Measurements from ENCODE around the gene TNK1.

The TNK1 gene

DNA sequence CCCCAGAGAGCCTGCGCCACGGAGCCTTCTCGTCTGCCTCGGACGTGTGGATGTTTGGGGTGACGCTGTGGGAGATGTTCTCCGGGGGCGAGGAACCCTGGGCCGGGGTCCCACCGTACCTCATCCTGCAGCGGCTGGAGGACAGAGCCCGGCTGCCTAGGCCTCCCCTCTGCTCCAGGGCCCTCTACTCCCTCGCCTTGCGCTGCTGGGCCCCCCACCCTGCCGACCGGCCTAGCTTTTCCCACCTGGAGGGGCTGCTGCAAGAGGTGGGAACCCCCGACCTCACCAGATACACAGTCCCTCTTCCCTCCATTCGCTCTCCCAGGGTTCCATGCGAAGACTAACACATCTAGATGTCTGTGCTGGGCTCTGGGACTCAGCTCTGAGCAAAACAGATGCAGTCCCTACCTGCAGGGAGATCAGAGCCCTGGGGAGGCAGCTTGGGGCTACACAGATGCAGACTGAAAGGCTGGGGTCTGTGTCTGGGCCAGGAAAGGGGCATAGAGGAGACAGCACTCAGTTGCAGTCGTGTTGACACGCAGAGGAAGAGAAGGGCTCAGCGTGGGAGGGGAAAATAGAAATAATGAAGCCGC lies 3.7 kb downstream of the TNK1 start:
- peak overlapping the region; percentile 52 for H3K4me3 ChIP-seq (ENCODE audit: low read depth, low read length)
- ChIA-PET POLR2A (interaction anchor here (0.8 to 1.6 kb wide), 3 partner anchors 10 to 19 kb away, joined by 3 read pairs; partner anchors contain the start of genes PLSCR3 and TMEM256), CTCF (interaction anchor here (1.2 to 1.7 kb wide), 2 partner anchors 9 to 28 kb away, joined by 4 to 8 read pairs; partner anchors contain the start of gene PLSCR3)
- TF ChIP-seq, protein P1, sequence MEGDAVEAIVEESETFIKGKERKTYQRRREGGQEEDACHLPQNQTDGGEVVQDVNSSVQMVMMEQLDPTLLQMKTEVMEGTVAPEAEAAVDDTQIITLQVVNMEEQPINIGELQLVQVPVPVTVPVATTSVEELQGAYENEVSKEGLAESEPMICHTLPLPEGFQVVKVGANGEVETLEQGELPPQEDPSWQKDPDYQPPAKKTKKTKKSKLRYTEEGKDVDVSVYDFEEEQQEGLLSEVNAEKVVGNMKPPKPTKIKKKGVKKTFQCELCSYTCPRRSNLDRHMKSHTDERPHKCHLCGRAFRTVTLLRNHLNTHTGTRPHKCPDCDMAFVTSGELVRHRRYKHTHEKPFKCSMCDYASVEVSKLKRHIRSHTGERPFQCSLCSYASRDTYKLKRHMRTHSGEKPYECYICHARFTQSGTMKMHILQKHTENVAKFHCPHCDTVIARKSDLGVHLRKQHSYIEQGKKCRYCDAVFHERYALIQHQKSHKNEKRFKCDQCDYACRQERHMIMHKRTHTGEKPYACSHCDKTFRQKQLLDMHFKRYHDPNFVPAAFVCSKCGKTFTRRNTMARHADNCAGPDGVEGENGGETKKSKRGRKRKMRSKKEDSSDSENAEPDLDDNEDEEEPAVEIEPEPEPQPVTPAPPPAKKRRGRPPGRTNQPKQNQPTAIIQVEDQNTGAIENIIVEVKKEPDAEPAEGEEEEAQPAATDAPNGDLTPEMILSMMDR (IDR thresholded peaks at IDR 0.05; ENCODE audit: insufficient read depth, low read length, missing control alignments) = no peak
- DNase-seq (ENCODE audit: low read depth, low spot score) = no peak

DNA sequence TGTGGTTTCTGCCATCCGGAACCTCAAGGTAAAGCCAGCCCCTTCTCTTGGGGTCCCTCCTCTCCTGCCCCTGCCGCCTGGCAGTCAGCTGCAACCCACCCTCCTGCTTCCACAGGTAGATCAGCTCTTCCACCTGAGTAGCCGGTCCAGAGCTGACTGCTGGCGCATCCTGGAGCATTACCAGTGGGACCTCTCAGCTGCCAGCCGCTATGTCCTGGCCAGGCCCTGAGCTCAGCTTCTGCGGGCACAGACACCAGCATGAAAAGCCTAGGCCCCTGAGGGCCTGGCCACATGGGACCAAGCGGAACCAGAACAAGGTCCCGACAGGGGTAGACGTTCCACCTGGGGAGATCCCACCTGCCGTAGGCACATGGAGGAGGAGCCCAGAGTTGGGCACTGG lies 8.0 kb downstream of the TNK1 start:
- POLR2A ChIA-PET = interaction anchor here (0.8 to 1.3 kb wide), 2 partner anchors 9 to 15 kb away, joined by 3 to 4 read pairs; partner anchors contain the start of gene TMEM256
- no peak overlapping the region for H3K4me3 ChIP-seq (ENCODE audit: low read depth, low read length)
- CTCF ChIA-PET = interaction anchor here (0.7 to 1.4 kb wide), 8 partner anchors 8 to 48 kb away, joined by 3 to 6 read pairs (median 4); partner anchors contain the start of genes TMEM256, TMEM95 and TNK1
- TF ChIP-seq, protein P1 (IDR thresholded peaks at IDR 0.05; ENCODE audit: insufficient read depth, low read length, missing control alignments) = no peak
- no peak for DNase-seq (ENCODE audit: low read depth, low spot score)

DNA sequence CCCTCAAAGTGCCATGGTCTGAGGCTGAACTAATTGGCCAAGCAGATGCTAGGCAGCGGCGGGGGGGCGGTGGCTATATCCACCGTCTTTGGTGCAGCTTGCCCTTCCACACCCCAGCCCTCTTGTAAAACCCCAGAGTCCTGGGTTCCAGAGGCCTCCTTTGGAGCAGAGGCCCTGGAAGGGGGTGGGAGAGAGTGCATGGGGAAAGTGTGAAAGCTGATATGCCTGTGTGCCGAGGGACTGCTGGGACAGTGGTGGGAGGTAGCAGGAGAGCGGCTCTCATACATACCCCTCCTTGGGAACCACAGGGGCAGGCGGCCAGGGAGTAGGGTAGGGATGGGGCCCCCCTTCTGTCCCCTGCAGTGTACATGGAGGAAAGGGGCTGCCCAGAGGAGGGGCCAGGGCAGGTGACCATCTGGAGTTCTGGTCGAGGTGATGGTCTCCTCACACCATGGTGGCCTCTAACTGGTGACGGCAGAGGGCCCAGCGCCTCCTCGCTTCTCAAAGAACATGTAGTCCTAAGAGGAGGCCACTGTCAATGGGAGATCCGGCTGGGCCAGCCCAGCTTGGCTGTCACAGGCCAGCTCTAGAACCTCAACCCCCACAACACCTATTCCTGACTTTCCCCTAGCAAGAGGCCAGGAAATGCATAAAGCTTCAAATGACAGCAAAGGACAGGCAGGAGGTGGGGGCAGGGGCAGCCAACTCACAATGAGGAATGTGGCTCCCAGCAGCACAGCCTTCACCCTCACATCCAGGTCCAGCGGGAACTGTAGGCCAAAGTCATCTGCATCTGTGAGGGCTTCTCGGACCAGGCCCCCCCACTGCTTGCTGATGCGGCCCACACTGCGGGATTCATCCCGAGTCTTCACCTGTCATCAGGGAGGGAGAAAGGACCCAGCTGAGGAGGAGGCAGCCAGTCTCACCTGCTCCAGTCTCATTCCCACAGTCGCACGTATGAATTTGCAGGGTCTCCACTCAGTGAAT lies 9.3 kb downstream of the TNK1 start:
- ChIA-PET CTCF (interaction anchor here (0.8 to 1.2 kb wide), 2 partner anchors 10 kb away, joined by 3 read pairs; partner anchors contain the start of gene TNK1), POLR2A (interaction anchor here (0.6 to 0.8 kb wide), 2 partner anchors 10 to 14 kb away, joined by 3 read pairs; partner anchors contain the start of gene TMEM256)
- no peak for DNase-seq (ENCODE audit: low read depth, low spot score)
- TF ChIP-seq, protein P1 (IDR thresholded peaks at IDR 0.05; ENCODE audit: insufficient read depth, low read length, missing control alignments) = no peak
- no peak overlapping the region for H3K4me3 ChIP-seq (ENCODE audit: low read depth, low read length)

DNA sequence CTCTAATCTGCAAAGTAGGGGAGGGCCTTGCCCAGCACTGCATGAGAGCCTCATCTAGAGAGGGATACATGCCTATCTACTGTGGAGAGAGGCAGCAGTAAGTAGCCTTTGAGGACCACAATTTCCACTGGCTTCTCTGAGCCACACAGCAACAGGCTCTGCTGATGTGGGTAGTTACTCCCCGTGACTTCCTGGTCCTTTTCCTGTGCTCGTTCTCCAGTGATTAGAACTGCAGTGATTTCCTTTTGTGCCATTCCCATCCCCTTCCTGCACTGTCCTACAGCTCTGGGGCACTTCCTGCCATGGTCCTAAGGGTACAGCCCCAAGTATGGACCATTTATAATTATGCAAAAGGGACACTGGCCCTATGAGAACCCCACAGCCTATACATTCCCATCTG lies 10.4 kb downstream of the TNK1 start:
- no peak overlapping the region for H3K4me3 ChIP-seq (ENCODE audit: low read depth, low read length)
- no peak for DNase-seq (ENCODE audit: low read depth, low spot score)
- TF ChIP-seq, protein P1 (IDR thresholded peaks at IDR 0.05; ENCODE audit: insufficient read depth, low read length, missing control alignments) = no peak
- POLR2A ChIA-PET = no interaction called here
- CTCF ChIA-PET = interaction anchor here (0.8 kb wide), 1 partner anchor 11 kb away, joined by 3 read pairs; the partner anchor contains the start of gene TNK1

DNA sequence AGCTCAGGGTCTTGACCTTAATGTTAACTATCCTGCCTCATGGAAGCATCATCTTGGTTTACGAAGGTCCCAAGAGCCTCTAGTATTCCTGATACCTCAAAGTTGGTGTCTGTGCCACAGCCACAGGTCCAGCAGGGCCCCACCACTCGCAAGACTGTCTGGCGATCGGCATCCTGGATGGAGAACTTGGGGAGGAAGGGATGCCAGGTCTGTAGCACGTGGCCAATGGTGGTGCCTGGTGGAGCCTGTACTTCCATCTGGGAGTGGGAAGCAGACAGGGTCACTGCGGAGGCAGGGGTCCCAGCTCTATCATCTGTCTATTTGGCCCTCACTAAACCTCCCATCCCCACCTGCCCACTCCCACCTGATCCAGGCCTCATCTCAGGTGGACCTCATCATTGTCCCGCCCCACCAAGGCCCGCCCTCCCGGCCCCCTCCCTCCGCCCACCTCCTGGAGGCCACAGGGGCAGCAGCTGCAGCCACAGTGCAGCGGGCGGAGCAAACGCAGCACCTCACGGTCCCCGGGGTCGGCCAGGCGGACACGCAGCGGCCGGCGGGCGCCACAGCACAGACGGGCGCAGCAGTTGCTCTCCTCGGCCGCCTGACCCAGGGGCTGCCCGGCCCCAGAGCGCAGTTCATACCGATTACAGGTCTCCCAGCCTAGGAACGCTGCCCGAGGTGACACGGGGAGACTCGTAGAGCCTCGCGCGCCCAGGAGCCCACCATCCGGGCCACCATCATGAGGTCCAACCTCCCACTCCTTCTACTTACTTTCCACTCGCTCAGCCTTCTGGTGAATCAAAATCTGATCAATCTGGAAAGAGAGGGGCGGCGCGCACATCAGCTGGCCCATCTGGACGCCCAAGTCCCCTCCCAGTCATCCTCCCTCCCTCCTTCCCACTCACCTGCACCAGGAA lies 12.1 kb downstream of the TNK1 start:
- peak overlapping the region; percentile 88 for H3K4me3 ChIP-seq (ENCODE audit: low read depth, low read length)
- no peak for DNase-seq (ENCODE audit: low read depth, low spot score)
- TF ChIP-seq, protein P1 (IDR thresholded peaks at IDR 0.05; ENCODE audit: insufficient read depth, low read length, missing control alignments) = no peak
- ChIA-PET POLR2A (interaction anchor here (0.6 kb wide), 1 partner anchor 164 kb away, joined by 3 read pairs; no protein-coding TSS in a partner anchor), CTCF (interaction anchor here (0.7 to 1.6 kb wide), 3 partner anchors 9 to 89 kb away, joined by 3 to 4 read pairs (median 4); no protein-coding TSS in a partner anchor)
